Liver (tissue), 3 donors: ENCODE results near the gene SORBS2.

Source experiments
- EGR1 ChIP-seq, 2 donors: IDR thresholded peaks; 2 replicates each; pipeline ENCODE4 v1.6.1; 2016 to 2018; ENCODE audit warnings: antibody characterized with exemption in 2 of 2, low read depth in 2 of 2
- FOXA1 ChIP-seq: IDR thresholded peaks from 2 replicates; pipeline ENCODE4 v1.6.1; 2016; ENCODE audit warnings: antibody characterized with exemption
- GABPA ChIP-seq, 2 donors: IDR thresholded peaks in 1 of 2; conservative IDR thresholded peaks in 1 of 2; 2 replicates each; pipeline ENCODE4 v1.6.1; 2016; ENCODE audit warnings: antibody characterized with exemption in 2 of 2, mild to moderate bottlenecking in 1 of 2, moderate library complexity in 1 of 2
- JUND ChIP-seq, 2 donors: IDR thresholded peaks; 2 replicates each; pipeline ENCODE4 v1.6.1; 2016; ENCODE audit warnings: antibody characterized with exemption in 2 of 2
- TAF1 ChIP-seq: conservative IDR thresholded peaks from 2 replicates; pipeline ENCODE4 v1.6.1; 2016; ENCODE audit warnings: antibody characterized with exemption, mild to moderate bottlenecking
- YY1 ChIP-seq: IDR thresholded peaks from 2 replicates; pipeline ENCODE4 v1.6.1; 2016; ENCODE audit warnings: antibody characterized with exemption, mild to moderate bottlenecking
- TF ChIP-seq, protein P1 (sequence below): fragments of 150-350 bp; IDR thresholded peaks from 2 replicates; pipeline ENCODE4 v1.5.1; 2017; ENCODE audit warnings: improper control_type of control experiment, low read depth, low read length; ENCODE audit not compliant: missing input control
- TF ChIP-seq, protein P2 (sequence below): IDR thresholded peaks from 2 replicates; pipeline ENCODE4 v1.6.1; 2016; ENCODE audit warnings: antibody characterized with exemption
- TF ChIP-seq, protein P3 (sequence below): IDR thresholded peaks from 2 replicates; pipeline ENCODE4 v1.6.1; 2016; ENCODE audit warnings: antibody characterized with exemption, mild to moderate bottlenecking
- donor health status: healthy.
- donor health status: healthy.

DNA sequence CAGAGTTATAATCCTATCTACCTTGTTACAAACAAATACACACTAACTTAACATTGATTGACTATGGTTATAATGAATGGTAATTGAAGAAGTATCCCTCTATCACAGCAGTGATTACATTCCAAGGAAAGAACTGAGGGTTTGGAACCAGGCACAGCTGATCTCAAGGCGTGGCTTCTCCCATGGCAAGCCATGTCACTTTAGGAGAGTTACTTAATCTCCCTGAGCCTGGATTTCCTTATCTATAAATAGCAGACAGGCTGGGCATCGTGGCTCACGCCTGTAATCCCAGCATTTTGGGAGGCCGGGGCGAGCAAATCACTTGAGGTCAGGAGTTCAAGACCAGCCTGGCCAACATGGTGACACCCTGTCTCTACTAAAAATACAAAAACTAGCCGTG lies 25.6 kb downstream of the SORBS2 start:
- TF ChIP-seq, protein P1, sequence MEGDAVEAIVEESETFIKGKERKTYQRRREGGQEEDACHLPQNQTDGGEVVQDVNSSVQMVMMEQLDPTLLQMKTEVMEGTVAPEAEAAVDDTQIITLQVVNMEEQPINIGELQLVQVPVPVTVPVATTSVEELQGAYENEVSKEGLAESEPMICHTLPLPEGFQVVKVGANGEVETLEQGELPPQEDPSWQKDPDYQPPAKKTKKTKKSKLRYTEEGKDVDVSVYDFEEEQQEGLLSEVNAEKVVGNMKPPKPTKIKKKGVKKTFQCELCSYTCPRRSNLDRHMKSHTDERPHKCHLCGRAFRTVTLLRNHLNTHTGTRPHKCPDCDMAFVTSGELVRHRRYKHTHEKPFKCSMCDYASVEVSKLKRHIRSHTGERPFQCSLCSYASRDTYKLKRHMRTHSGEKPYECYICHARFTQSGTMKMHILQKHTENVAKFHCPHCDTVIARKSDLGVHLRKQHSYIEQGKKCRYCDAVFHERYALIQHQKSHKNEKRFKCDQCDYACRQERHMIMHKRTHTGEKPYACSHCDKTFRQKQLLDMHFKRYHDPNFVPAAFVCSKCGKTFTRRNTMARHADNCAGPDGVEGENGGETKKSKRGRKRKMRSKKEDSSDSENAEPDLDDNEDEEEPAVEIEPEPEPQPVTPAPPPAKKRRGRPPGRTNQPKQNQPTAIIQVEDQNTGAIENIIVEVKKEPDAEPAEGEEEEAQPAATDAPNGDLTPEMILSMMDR, result no peak
- TF ChIP-seq GABPA (IDR thresholded peaks at IDR 0.05 in 1 of 2, conservative IDR thresholded peaks at IDR 0.05 in 1 of 2), result no peak
- TF ChIP-seq, protein P2, sequence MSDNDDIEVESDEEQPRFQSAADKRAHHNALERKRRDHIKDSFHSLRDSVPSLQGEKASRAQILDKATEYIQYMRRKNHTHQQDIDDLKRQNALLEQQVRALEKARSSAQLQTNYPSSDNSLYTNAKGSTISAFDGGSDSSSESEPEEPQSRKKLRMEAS, result no peak
- TF ChIP-seq FOXA1, result no peak
- TF ChIP-seq EGR1 (IDR thresholded peaks at IDR 0.05; ENCODE audit: low read depth in 2 of 2), result no peak
- TF ChIP-seq JUND (IDR thresholded peaks at IDR 0.05), result no peak
- TF ChIP-seq YY1, result no peak
- no peak for TF ChIP-seq TAF1
- TF ChIP-seq, protein P3, sequence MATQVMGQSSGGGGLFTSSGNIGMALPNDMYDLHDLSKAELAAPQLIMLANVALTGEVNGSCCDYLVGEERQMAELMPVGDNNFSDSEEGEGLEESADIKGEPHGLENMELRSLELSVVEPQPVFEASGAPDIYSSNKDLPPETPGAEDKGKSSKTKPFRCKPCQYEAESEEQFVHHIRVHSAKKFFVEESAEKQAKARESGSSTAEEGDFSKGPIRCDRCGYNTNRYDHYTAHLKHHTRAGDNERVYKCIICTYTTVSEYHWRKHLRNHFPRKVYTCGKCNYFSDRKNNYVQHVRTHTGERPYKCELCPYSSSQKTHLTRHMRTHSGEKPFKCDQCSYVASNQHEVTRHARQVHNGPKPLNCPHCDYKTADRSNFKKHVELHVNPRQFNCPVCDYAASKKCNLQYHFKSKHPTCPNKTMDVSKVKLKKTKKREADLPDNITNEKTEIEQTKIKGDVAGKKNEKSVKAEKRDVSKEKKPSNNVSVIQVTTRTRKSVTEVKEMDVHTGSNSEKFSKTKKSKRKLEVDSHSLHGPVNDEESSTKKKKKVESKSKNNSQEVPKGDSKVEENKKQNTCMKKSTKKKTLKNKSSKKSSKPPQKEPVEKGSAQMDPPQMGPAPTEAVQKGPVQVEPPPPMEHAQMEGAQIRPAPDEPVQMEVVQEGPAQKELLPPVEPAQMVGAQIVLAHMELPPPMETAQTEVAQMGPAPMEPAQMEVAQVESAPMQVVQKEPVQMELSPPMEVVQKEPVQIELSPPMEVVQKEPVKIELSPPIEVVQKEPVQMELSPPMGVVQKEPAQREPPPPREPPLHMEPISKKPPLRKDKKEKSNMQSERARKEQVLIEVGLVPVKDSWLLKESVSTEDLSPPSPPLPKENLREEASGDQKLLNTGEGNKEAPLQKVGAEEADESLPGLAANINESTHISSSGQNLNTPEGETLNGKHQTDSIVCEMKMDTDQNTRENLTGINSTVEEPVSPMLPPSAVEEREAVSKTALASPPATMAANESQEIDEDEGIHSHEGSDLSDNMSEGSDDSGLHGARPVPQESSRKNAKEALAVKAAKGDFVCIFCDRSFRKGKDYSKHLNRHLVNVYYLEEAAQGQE, result no peak
